Right lobe of liver (tissue), 4 donors: ENCODE measurements around the gene CDK17.

ENCODE experiments used
- CTCF ChIP-seq, 4 donors: fragments of 200-600 bp in 3 of 4; fragments of 450-650 bp in 1 of 4; IDR thresholded peaks; one replicate each; pipeline versions ENCODE4 v1.5.1 to v1.8.0; 2016 to 2022; ENCODE audit warnings: antibody characterized with exemption in 4 of 4, mild to moderate bottlenecking in 2 of 4
- POLR2A ChIP-seq: fragments of 450-650 bp; IDR thresholded peaks from one replicate; pipeline ENCODE4 v1.6.1; 2017; ENCODE audit warnings: antibody characterized with exemption, mild to moderate bottlenecking
- donor health status: DM: no; HTN: no; CAD: no.
- donor health status: DM: no; HTN: no; CAD: no.
- donor health status: DM: no; HTN: yes; CAD: no.

- TF ChIP-seq CTCF (IDR thresholded peaks at IDR 0.05) (no peak), POLR2A (no peak)
Measured at GRCh38 chr12:96344124-96344695, 56.0 kb downstream of the CDK17 start.
